ENCODE data around the gene RNU6-1. TPM values are rescaled to one million over a fixed set of nuclear protein-coding genes. Genes with fewer than 3 reads are reported as not detected.
A peak's percentile ranks its signal among the peaks of the same experiment; 100 is the strongest.

Gene RNU6-1
- polyA plus RNA-seq, 1 of the 3 experiments (the other 2 are of a cell fraction): not detected

- 88% methylated on average over 4 of the region's 6 CpGs for WGBS (ENCODE audit: low lambda C conversion rate)
- CTCF ChIA-PET: interaction anchor here (1.7 kb wide), 1 partner anchor 343 kb away, joined by 5 read pairs; no protein-coding TSS in a partner anchor
Observed at GRCh38 chr15:67799801-67800205, 40.0 kb downstream of the RNU6-1 start.

GRCh38 chr15:67796196-67797127 is 43.4 kb downstream of the RNU6-1 start:
- TF ChIP-seq CHD2 (IDR thresholded peaks at IDR 0.05; ENCODE audit: low read length, partially characterized antibody): no peak
- TF ChIP-seq EZH2phosphoT487 (IDR thresholded peaks at IDR 0.05; ENCODE audit: borderline replicate concordance, low read depth): no peak
- no peak for TF ChIP-seq GATA2 (CRISPR knock-in tag; IDR thresholded peaks at IDR 0.05)
- no peak for TF ChIP-seq GABPA (IDR thresholded peaks at IDR 0.05; ENCODE audit: low read depth)
- TF ChIP-seq POLR2AphosphoS5 (IDR thresholded peaks at IDR 0.05; ENCODE audit: low read depth, low read length): no peak
- no peaks in the 10 kb centered on the region for H3K79me2 ChIP-seq (ENCODE audit: insufficient read depth)
- ChIA-PET POLR2A (no interaction called here), CTCF (interaction anchor here (0.7 kb wide), 1 partner anchor 135 kb away, joined by 3 read pairs; no protein-coding TSS in a partner anchor)
- no peak overlapping the region for H3K9ac ChIP-seq
- H3K4me1 ChIP-seq (ENCODE audit: control insufficient read depth in 1 of 2, insufficient read depth in 2 of 2, low read depth in 1 of 2, low read length in 1 of 2): peaks cover 7 to 16% of the 10 kb centered on the region in 2 experiments
- H3F3A ChIP-seq (replicated peaks; ENCODE audit: insufficient read depth): peaks cover 4% of the 10 kb centered on the region
- no peak overlapping the region for H3K4me2 ChIP-seq
- WGBS (ENCODE audit: low lambda C conversion rate): 95% methylated on average over 4 of the region's 4 CpGs
- DNase-seq: no peak
- H3K9me3 ChIP-seq: peaks cover 8% of the 10 kb centered on the region; the same call in 1 of the 2 replicates
- H3K27me3 ChIP-seq (ENCODE audit: insufficient read depth): no peaks in the 10 kb centered on the region
- H3K27ac ChIP-seq (ENCODE audit: low read depth in 2 of 2, low read length in 1 of 2): no peak overlapping the region
- peaks cover 0 to 15% of the 10 kb centered on the region in 2 experiments for H3K36me3 ChIP-seq (replicated peaks in 1 of 2; ENCODE audit: control insufficient read depth in 1 of 2, insufficient read depth in 2 of 2, low read length in 1 of 2)
- no peak overlapping the region for H2AFZ ChIP-seq (ENCODE audit: low read depth)
- no peaks in the 10 kb centered on the region for H3K9me2 ChIP-seq
- H4K20me1 ChIP-seq (ENCODE audit: insufficient read depth): no peaks in the 10 kb centered on the region
- no peak overlapping the region for H3K4me3 ChIP-seq (ENCODE audit: low read depth in 2 of 2, low read length in 1 of 2)

More at GRCh38 chr15:67799801-67800205, 40.0 kb downstream of the RNU6-1 start:
- Histone ChIP-seq H3K36me3 (replicated peaks in 1 of 2; ENCODE audit: control insufficient read depth in 1 of 2, insufficient read depth in 2 of 2, low read length in 1 of 2) (peaks cover 0 to 7% of the 10 kb centered on the region in 2 experiments), H3K4me2 (no peak overlapping the region), H3K9ac (no peak overlapping the region), H3F3A (replicated peaks; ENCODE audit: insufficient read depth) (no peaks in the 10 kb centered on the region), H3K79me2 (ENCODE audit: insufficient read depth) (no peaks in the 10 kb centered on the region), H4K20me1 (ENCODE audit: insufficient read depth) (no peaks in the 10 kb centered on the region), H3K9me3 (peaks cover 8% of the 10 kb centered on the region; the same call in 1 of the 2 replicates), H3K4me3 (ENCODE audit: low read depth in 2 of 2, low read length in 1 of 2) (no peak overlapping the region), H3K9me2 (no peaks in the 10 kb centered on the region), H2AFZ (ENCODE audit: low read depth) (no peak overlapping the region), H3K4me1 (ENCODE audit: control insufficient read depth in 1 of 2, insufficient read depth in 2 of 2, low read depth in 1 of 2, low read length in 1 of 2) (peaks cover 0 to 12% of the 10 kb centered on the region in 2 experiments; a peak in 1 of 4 replicates), H3K27me3 (ENCODE audit: insufficient read depth) (no peaks in the 10 kb centered on the region), H3K27ac (ENCODE audit: low read depth in 2 of 2, low read length in 1 of 2) (no peak overlapping the region)
- DNase-seq: peak; percentile 45
- TF ChIP-seq EP300 (IDR thresholded peaks at IDR 0.05; ENCODE audit: borderline replicate concordance in 1 of 2, low read depth in 1 of 2, low read length in 1 of 2) (peak in 1 of 2 experiments; percentile 31; a peak in 1 of 4 replicates), CTCF (IDR thresholded peaks at IDR 0.05) (no peak), USF2 (IDR thresholded peaks at IDR 0.05; ENCODE audit: borderline replicate concordance, low read depth, low read length) (no peak), FOXJ3 (CRISPR knock-in tag; IDR thresholded peaks at IDR 0.05) (no peak)
- POLR2A ChIA-PET: no interaction called here

All from SK-N-SH (cell line).